Heart left ventricle (tissue), 13 donors: ENCODE data around the gene NOL9.

ENCODE experiments used
- POLR2A ChIP-seq, 2 donors: fragments of 450-650 bp; IDR thresholded peaks; one replicate each; pipeline ENCODE4 v1.6.1; 2017; ENCODE audit warnings: antibody characterized with exemption in 2 of 2, mild to moderate bottlenecking in 2 of 2, moderate library complexity in 2 of 2
- TF ChIP-seq, protein P1 (sequence below), 12 donors: fragments of 200-600 bp; sonication (generic) in 4 of 12; IDR thresholded peaks; one replicate each; pipeline versions ENCODE4 v1.5.0 to v1.8.0; 2018 to 2022; ENCODE audit warnings: antibody characterized with exemption in 12 of 12, mild to moderate bottlenecking in 5 of 12
- donor health status: ischemic (EF 13 %, LVEDD 7.1; RV severe dilation, severe dysfunction).
- donor health status: DM: no; HTN: yes; CAD: no.
- donor health status: DM: no; HTN: no; CAD: no.
- donor health status: ischemic (EF 25% LVEDD 6.9; RV normal size, moderate dysfunction).
- donor health status: ischemic (EF 25% LVEDD 5.7; RV mildly dilated, moderate dysfunction).
- donor health status: ischemic (EF 35%, LVEDD 5.7; RV mildly dilated, moderate dysfunction).
- donor health status: nonischemic (EF 11% LVEDD 7.7; RV severe dilation, severe dysfunction).
- donor health status: DM: yes; HTN: yes; CAD: no.
- donor health status: PGD.
- donor health status: ischemic (EF 29% LVEDD 5.4; RV normal size, mild dysfunction).
- donor health status: nonischemic (EF 23%, LVEDD 6.1; RV moderate dilation, normal function).

DNA sequence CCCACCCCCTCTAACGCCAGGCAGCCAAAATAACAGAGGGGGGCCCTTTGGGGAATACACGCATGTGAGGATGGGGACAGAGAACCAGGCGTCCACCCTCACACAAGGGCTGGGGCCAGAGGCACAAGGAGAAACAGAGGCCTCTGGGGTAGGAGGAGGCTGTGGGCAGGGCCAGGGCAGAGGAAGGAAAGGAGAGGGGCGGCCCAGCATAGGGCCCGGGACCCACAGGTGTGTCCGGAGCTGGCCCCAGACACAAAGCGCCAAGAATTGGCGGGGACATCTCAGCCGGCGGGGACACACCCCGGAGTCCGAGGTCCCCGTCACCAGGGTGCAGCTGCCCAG lies 69.5 kb downstream of the NOL9 start:
- TF ChIP-seq POLR2A (IDR thresholded peaks at IDR 0.05): no peak
- TF ChIP-seq, protein P1, sequence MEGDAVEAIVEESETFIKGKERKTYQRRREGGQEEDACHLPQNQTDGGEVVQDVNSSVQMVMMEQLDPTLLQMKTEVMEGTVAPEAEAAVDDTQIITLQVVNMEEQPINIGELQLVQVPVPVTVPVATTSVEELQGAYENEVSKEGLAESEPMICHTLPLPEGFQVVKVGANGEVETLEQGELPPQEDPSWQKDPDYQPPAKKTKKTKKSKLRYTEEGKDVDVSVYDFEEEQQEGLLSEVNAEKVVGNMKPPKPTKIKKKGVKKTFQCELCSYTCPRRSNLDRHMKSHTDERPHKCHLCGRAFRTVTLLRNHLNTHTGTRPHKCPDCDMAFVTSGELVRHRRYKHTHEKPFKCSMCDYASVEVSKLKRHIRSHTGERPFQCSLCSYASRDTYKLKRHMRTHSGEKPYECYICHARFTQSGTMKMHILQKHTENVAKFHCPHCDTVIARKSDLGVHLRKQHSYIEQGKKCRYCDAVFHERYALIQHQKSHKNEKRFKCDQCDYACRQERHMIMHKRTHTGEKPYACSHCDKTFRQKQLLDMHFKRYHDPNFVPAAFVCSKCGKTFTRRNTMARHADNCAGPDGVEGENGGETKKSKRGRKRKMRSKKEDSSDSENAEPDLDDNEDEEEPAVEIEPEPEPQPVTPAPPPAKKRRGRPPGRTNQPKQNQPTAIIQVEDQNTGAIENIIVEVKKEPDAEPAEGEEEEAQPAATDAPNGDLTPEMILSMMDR (IDR thresholded peaks at IDR 0.05): no peak
